K562 (cell line): ENCODE data around the gene PPP1CA. TPM values are rescaled to one million over a fixed set of nuclear protein-coding genes. Genes with fewer than 3 reads are reported as not detected.

Experiments
- ATAC-seq: fragments of 200-7000 bp; cut with Tn5 transposase; 3 replicates; pipeline ENCODE4 v1.9.1; 2020; ENCODE audit warnings: moderate library complexity
- BruUV-seq: library from RNA; stranded (reverse); fragments of 400-500 nt; replicated peaks from 2 replicates; lab custom pipeline; 2021; lab: Mats Ljungman, UMichigan
- CTCF ChIA-PET: fragments of 300-600 bp; formaldehyde crosslinking; extraction: SDS; loops from one replicate; lab custom pipeline; 2021; ENCODE audit warnings: low intra/inter-chr PET ratio; lab: Yijun Ruan, JAX
- POLR2A ChIA-PET: fragments of 300-600, 350-650 bp; sonication (Branson Sonifier 250); formaldehyde crosslinking; extraction: SDS; loops from one replicate; lab custom pipeline; 2021; ENCODE audit warnings: antibody characterized with exemption, inconsistent platforms; lab: Yijun Ruan, JAX
- DNase-seq, 4 experiments: peaks; one replicate each; pipeline versions ENCODE4 v3.0.0 to v3.0.0-alpha.2; 2011 to 2018; ENCODE audit warnings: low spot score in 3 of 4, mixed read lengths in 3 of 4; ENCODE audit errors: extremely low read depth in 1 of 4
- FAIRE-seq: peaks from 2 replicates; lab custom pipeline; 2011; peaks lifted over from hg19 to GRCh38; lab: Jason Lieb, UNC
- H2AFZ ChIP-seq: 2 replicates; pipeline ENCODE4 v1.6.0; 2011; ENCODE audit warnings: low read depth, low read length, control low read depth, inconsistent platforms
- H3K27ac ChIP-seq: fragments of 200-600 bp; 3 replicates; pipeline ENCODE4 v1.8.0; 2011; ENCODE audit warnings: low read depth, mild to moderate bottlenecking, control low read depth, inconsistent platforms, low read length, moderate library complexity, mixed read lengths; ENCODE audit errors: extremely low read depth
- H3K27me3 ChIP-seq, 2 experiments: fragments of 300-600 bp in 1 of 2; 2 replicates in 1 of 2; 3 replicates in 1 of 2; pipeline versions ENCODE4 v1.6.0 to v1.8.0; 2011; ENCODE audit warnings: inconsistent platforms in 2 of 2, low read length in 2 of 2, mild to moderate bottlenecking in 1 of 2, mixed read lengths in 1 of 2, moderate library complexity in 1 of 2; ENCODE audit not compliant: control insufficient read depth in 2 of 2, insufficient read depth in 2 of 2
- H3K36me3 ChIP-seq: fragments of 300-600 bp; 3 replicates; pipeline ENCODE4 v1.8.0; 2011; ENCODE audit warnings: mild to moderate bottlenecking, low read length, inconsistent platforms; ENCODE audit not compliant: control insufficient read depth, insufficient read depth
- H3K4me1 ChIP-seq, 2 experiments: fragments of 200-600 bp in 1 of 2; replicated peaks in 1 of 2; 2 replicates in 1 of 2; 3 replicates in 1 of 2; pipeline versions ENCODE4 v1.5.1 to v1.8.0; 2011; ENCODE audit warnings: inconsistent platforms in 2 of 2, low read length in 2 of 2, mild to moderate bottlenecking in 1 of 2, mixed read lengths in 1 of 2, moderate library complexity in 1 of 2; ENCODE audit not compliant: control insufficient read depth in 2 of 2, insufficient read depth in 2 of 2
- H3K4me2 ChIP-seq: 2 replicates; pipeline ENCODE4 v1.6.1; 2011; ENCODE audit warnings: low read length, control low read depth, inconsistent platforms, mixed read lengths; ENCODE audit not compliant: insufficient read depth
- H3K4me3 ChIP-seq: fragments of 200-600 bp; sonication (generic), shearing (Covaris generic); 2 replicates; pipeline ENCODE4 v1.5.1; 2016; ENCODE audit warnings: control low read depth, inconsistent platforms
- H3K79me2 ChIP-seq: fragments of 200-600 bp; 3 replicates; pipeline ENCODE4 v1.8.0; 2011; ENCODE audit warnings: low read length, inconsistent platforms; ENCODE audit not compliant: control insufficient read depth, insufficient read depth
- H3K9ac ChIP-seq, 2 experiments: 2 replicates each; pipeline versions ENCODE4 v1.6.0 to v1.6.1; 2011; ENCODE audit warnings: low read depth in 2 of 2, low read length in 2 of 2, control low read depth in 1 of 2, inconsistent platforms in 1 of 2, mild to moderate bottlenecking in 1 of 2, mixed read lengths in 1 of 2; ENCODE audit not compliant: insufficient read depth in 1 of 2
- H3K9me1 ChIP-seq: one replicate; pipeline ENCODE4 v1.6.0; 2011; ENCODE audit warnings: inconsistent platforms, mild to moderate bottlenecking, low read length, moderate library complexity; ENCODE audit not compliant: control insufficient read depth, insufficient read depth
- H3K9me3 ChIP-seq: replicated peaks from 2 replicates; pipeline ENCODE4 v1.5.1; 2011; ENCODE audit warnings: low read depth, low read length, inconsistent platforms; ENCODE audit not compliant: control insufficient read depth, insufficient read depth
- H4K20me1 ChIP-seq: replicated peaks from 2 replicates; pipeline ENCODE4 v1.6.1; 2011; ENCODE audit warnings: low read length, inconsistent platforms, mixed read lengths; ENCODE audit not compliant: control insufficient read depth, insufficient read depth
- L3MBTL2 ChIP-seq: fragments of 450-650 bp; IDR thresholded peaks from 2 replicates; pipeline ENCODE4 v1.6.1; 2016; ENCODE audit warnings: mild to moderate bottlenecking, moderate library complexity
- NFIC ChIP-seq: fragments of 450-650 bp; IDR thresholded peaks from 2 replicates; pipeline ENCODE4 v1.6.1; 2017; ENCODE audit warnings: mild to moderate bottlenecking, inconsistent platforms
- ZNF740 ChIP-seq, 3 experiments: fragments of 200-800 bp in 1 of 3; sonication (Bioruptor generic) in 1 of 3; sonication (generic) in 1 of 3; formaldehyde crosslinking in 1 of 3; IDR thresholded peaks; 2 replicates each; pipeline versions ENCODE4 v1.6.1 to v1.8.0; 2016 to 2022; ENCODE audit warnings: mild to moderate bottlenecking in 2 of 3, missing compliant biosample characterization in 2 of 3, missing genetic modification characterization in 2 of 3, missing genetic modification reagents in 1 of 3
- WGBS: fragments of 100-300 bp; shearing (Covaris generic); methylation state at CpG from one replicate; pipeline ENCODE4 v1.1.6; 2016; ENCODE audit warnings: low coverage, mixed read lengths; ENCODE audit not compliant: insufficient coverage; ENCODE audit errors: missing lambda C conversion rate; 5-methylcytosine and 5-hydroxymethylcytosine counted together
- in situ Hi-C: fragments of 300-500 bp; cut with MboI; formaldehyde crosslinking; loops from 4 replicates; pipeline ENCODE4 v1.15.0; 2018; ENCODE audit warnings: inconsistent platforms, mixed read lengths
- intact Hi-C: fragments of 100-400 bp; cut with micrococcal nuclease; formaldehyde crosslinking; loops from 2 replicates; pipeline ENCODE4 v1.14.2; 2022
- polyA plus RNA-seq, 8 experiments: library from polyadenylated mRNA; depleted of rRNA in 4 of 8; stranded (reverse) in 5 of 8; unstranded in 3 of 8; fragments of >200 nt; fragmentation: Nextera tagmentation in 2 of 8; fragmentation: Illumina TruSeq in 1 of 8; extraction: Ambion mirVana in 2 of 8; extraction: Trizol in 1 of 8; gene quantifications; 2 replicates each; pipeline versions ENCODE4 v1.2.1 to v1.2.3, GENCODE V29; 2011 to 2014; ENCODE audit warnings: inconsistent platforms in 1 of 8, missing spikeins in 1 of 8
- total RNA-seq, 7 experiments: library from RNA; depleted of rRNA in 6 of 7; stranded (reverse); fragments of >200 nt in 6 of 7; fragmentation: Illumina TruSeq in 2 of 7; extraction: Trizol in 2 of 7; gene quantifications; 2 replicates each; pipeline versions ENCODE4 v1.2.1 to v1.2.3, GENCODE V29; 2011 to 2021; ENCODE audit warnings: low replicate concordance in 1 of 7

Gene PPP1CA
- total and polyA plus RNA-seq, 9 of the 15 experiments (the other 6 are each of a cell fraction or from before 2014, with no cell fraction given), result 18.2 to 242 (median 188) TPM

DNA sequence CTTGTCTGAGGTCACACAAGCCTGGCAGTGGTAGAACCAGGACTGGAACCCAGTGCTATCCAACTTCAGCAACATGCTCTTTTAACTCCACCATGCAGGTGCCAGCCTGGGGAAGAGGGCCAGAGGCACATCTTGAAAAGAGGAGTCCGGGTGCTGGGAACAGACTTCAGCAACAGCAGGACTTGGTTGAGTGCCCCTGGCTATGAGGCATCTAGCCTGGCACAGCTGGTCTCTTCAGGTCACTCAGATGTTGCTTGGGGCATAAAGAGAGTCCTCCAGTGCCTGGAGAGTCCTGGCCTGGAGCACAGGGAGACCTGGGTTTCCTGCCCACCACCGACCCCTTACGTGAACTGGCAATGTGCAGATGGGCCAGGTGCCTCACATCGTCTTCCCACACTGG, 23.1 kb downstream of the PPP1CA start (continued):
- no peak for TF ChIP-seq ZNF740 (CRISPR knock-in tag; IDR thresholded peaks at IDR 0.05)
- 0 out of 4 replicates have a peak, but pooled peaks of 1 of the 2 experiments have one; percentile 5 for TF ChIP-seq ZNF740 (tag; IDR thresholded peaks at IDR 0.05)

DNA sequence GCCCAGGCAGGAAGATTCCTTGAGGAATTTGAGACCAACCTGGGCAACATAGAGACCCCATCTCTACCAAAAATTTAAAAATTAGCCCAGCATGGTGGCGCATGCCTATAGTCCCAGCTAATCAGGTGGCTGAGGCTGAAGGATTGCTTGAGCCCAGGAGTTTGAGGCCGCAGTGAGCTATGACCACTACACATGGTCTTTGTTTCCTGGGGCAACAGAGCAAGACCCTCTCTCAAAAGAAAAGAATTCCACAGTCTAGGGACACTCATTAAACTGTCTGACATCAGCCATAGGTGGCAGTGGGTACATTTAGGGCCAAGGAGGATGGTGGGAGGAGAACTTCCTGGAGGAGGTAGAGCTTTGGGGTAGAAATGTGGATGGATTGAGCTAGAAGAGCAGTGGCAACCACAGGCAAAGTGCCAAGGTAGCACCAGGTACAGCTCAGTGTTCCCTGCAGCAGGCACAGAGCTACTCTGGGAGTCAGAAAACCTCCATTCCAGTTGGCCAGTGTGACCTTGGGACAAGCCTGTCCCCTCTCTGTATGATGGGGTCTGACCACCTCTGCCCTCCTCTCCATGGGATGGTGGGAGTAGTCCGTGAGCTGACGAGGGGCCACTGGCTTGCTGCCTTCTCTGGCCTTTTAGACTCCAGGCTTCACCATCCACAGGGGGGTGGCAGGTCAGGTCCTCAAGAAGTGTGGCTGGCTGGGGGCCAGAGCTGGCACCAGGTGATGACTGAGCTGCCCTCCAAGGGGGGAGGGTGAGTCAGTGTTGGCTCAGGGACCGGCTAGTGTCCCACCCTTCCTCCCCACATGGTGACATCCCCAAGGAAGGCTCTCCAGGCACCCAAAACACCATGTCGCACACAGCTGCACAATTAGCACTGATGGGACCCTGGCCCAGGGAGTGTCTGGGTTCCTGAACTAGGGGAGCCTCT, 24.5 kb downstream of the PPP1CA start:
- H3K4me3 ChIP-seq, result no peak overlapping the region
- ChIA-PET CTCF (no interaction called here), POLR2A (interaction anchor here (0.6 to 1.8 kb wide), 12 partner anchors 9 to 1351 kb away, joined by 3 to 5 read pairs (median 3); partner anchors contain the start of genes CATSPER1 and PPP1CA)
- no peak overlapping the region for H3K4me2 ChIP-seq
- H3K4me1 ChIP-seq, result peaks cover 59 to 81% of the 10 kb centered on the region in 2 experiments
- no peaks in the 10 kb centered on the region for H4K20me1 ChIP-seq
- peak overlapping the region in 1 of 2 experiments; percentile 38; a peak in 1 of 4 replicates for H3K9ac ChIP-seq
- in situ Hi-C loops, result no loop called here
- no peaks in the 10 kb centered on the region for H3K36me3 ChIP-seq
- ATAC-seq (no peak), FAIRE-seq (no peak), DNase-seq (no peak)
- intact Hi-C loops, result no loop called here
- 70% methylated on average over 6 of the region's 6 CpGs for WGBS
- no peaks in the 10 kb centered on the region for H3K27me3 ChIP-seq
- H3K79me2 ChIP-seq, result peaks cover 21% of the 10 kb centered on the region; the same call in 2 of the 3 replicates
- BruUV-seq, result no TSS peak
- no peak overlapping the region for H2AFZ ChIP-seq
- TF ChIP-seq L3MBTL2, result no peak
- peak; percentile 32; the same call in 1 of the 2 replicates for TF ChIP-seq NFIC
- H3K9me1 ChIP-seq, result no peaks in the 10 kb centered on the region
- H3K9me3 ChIP-seq, result no peaks in the 10 kb centered on the region
- no peak overlapping the region for H3K27ac ChIP-seq
